Islet precursor cell (in vitro differentiated cells): Measurements from ENCODE around the gene REG1B.
"Not testable (repeated sequence)": the region's sequence is repeated elsewhere in the genome, so short reads cannot be mapped to it uniquely, and the experiment has no call there.

ENCODE experiments used
- DNase-seq: peaks from one replicate; pipeline ENCODE4 v3.0.0-alpha.2; 2018

REG1B gene

GRCh38 chr2:79083597-79084251 lies 4.1 kb downstream of the REG1B start:
- no peak for DNase-seq

- DNase-seq: no peak
Observed at GRCh38 chr2:79082987-79083386, 4.8 kb downstream of the REG1B start.

DNA sequence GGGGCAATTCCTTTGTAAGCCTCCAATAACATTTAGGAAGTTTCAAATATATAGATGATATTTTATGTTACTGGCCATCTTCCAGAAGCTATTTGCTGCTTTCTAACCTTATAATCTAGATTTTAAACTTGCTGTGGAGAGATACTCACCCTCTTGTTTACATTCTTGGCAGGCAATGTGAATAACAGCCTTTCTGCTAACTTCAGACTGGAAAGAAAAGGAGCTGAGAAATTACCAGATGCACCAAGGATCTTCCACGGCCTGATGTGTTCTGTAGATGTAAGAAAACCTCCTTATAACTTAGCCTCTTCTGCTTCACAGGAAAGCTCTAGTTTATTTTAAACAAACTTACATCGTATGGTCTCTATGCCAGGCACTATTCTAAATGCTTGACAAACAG lies 16.7 kb downstream of the REG1B start:
- DNase-seq: no peak

- no peak for DNase-seq
Observed at GRCh38 chr2:79065201-79065600, 22.6 kb downstream of the REG1B start.

DNA sequence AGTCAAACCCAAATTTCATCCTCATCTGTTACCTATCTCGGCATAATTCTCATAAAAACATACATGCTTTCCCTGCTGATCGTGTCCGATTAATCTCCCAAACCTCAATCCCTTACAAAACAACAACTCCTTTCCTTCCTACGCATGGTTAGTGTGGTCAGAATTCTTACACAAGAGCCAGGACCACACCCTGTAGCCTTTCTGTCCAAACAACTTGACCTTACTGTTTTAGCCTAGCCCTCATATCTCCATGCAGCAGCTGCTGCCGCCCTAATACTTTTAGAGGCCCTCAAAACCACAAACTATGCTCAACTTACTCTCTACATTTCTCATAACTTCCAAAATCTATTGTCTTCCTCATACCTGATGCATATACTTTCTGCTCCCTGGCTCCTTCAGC lies 33.0 kb downstream of the REG1B start:
- not testable (repeated sequence) for DNase-seq

DNA sequence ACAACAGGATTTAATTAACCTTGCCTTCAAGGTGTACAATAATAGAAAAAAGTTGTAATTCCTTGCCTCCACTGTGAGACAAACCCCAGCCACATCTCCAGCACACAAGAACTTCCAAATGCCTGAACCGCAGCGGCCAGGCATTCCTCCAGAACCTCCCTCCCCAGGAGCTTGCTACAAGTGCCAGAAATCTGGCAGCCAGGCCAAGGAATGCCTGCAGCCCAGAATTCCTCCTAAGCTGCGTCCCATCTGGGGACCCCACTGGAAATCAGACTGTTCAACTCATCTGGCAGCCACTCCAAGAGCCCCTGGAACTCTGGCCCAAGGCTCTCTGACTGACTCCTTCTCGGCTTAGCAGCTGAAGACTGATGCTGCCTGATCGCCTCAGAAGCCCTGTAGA lies 34.3 kb downstream of the REG1B start:
- not testable (repeated sequence) for DNase-seq

DNA sequence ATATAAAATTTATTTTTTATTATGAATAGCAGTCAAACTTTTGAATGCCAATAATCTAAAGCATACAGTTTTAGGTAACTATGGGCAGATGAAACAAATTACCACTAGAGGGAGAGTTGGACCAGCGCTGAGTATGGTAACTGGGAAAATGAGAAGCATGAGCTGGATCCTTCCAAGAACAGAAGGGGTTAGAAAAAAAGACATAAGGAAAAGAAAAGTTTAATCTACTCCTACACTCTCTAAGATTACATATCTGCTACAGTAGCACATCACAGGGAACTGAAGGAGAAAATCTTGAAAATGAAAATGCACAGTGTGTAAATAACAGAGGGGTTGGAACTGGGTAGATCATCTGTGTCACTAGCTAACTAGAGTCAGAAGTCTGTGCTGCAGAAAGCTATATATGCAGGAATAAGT lies 46.8 kb downstream of the REG1B start:
- no peak for DNase-seq

DNA sequence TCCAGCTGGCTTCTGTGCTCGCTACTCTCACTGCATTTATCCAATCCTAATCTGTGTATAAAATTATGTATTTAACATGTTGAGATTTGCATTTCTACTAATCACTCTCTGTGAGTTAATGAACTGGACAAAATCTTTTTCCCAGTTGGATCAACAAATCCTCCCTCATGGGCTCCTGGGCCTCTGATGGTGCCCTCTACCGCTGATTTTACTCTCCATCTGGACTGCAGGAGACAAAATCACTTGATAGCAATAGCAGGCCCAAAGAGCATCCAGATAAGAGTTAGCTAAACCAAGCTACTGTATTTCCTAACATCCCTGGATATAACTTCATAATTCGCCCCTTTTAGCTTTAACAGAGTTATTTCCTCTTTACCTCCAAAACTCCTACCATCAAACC lies 47.8 kb downstream of the REG1B start:
- DNase-seq: no peak
